SHP77 treated with DMSO at 0.1 percent for 48 hours (cell line): ENCODE results near the gene SEZ6L.
A peak's percentile ranks its signal among the peaks of the same experiment; 100 is the strongest.

Experiments used
- DNase-seq: peaks from one replicate; lab custom pipeline; 2025; lab: John Stamatoyannopoulos, UW

The SEZ6L gene

GRCh38 chr22:26298605-26299310 lies 129.5 kb downstream of the SEZ6L start:
- no peak for DNase-seq

GRCh38 chr22:26302726-26303125 lies 133.5 kb downstream of the SEZ6L start:
- DNase-seq: no peak

GRCh38 chr22:26303475-26303874 lies 134.2 kb downstream of the SEZ6L start:
- DNase-seq: no peak

- no peak for DNase-seq
Observed at GRCh38 chr22:26304730-26305129, 135.5 kb downstream of the SEZ6L start.

- DNase-seq: no peak
Observed at GRCh38 chr22:26308467-26308866, 139.2 kb downstream of the SEZ6L start.

- DNase-seq: no peak
Observed at GRCh38 chr22:26310616-26311015, 141.4 kb downstream of the SEZ6L start.

GRCh38 chr22:26313291-26313690 lies 144.0 kb downstream of the SEZ6L start:
- DNase-seq: no peak

GRCh38 chr22:26314171-26314570 lies 144.9 kb downstream of the SEZ6L start:
- DNase-seq: no peak

- DNase-seq: no peak
Observed at GRCh38 chr22:26314656-26315055, 145.4 kb downstream of the SEZ6L start.

- DNase-seq: no peak
Observed at GRCh38 chr22:26316732-26317285, 147.5 kb downstream of the SEZ6L start.

- DNase-seq: no peak
Observed at GRCh38 chr22:26318975-26319374, 149.7 kb downstream of the SEZ6L start.

- DNase-seq: no peak
Observed at GRCh38 chr22:26320447-26320846, 151.2 kb downstream of the SEZ6L start.

GRCh38 chr22:26321469-26321913 lies 152.2 kb downstream of the SEZ6L start:
- DNase-seq: no peak

- DNase-seq: no peak
Observed at GRCh38 chr22:26322179-26322905, 153.1 kb downstream of the SEZ6L start.

- no peak for DNase-seq
Observed at GRCh38 chr22:26323013-26323412, 153.8 kb downstream of the SEZ6L start.

- no peak for DNase-seq
Observed at GRCh38 chr22:26324150-26324549, 154.9 kb downstream of the SEZ6L start.

- DNase-seq: no peak
Observed at GRCh38 chr22:26325641-26326040, 156.4 kb downstream of the SEZ6L start.

GRCh38 chr22:26326803-26327202 lies 157.5 kb downstream of the SEZ6L start:
- DNase-seq: no peak

- no peak for DNase-seq
Observed at GRCh38 chr22:26327306-26327705, 158.0 kb downstream of the SEZ6L start.

- DNase-seq: no peak
Observed at GRCh38 chr22:26328221-26328620, 159.0 kb downstream of the SEZ6L start.

GRCh38 chr22:26330971-26331625 lies 161.8 kb downstream of the SEZ6L start:
- DNase-seq: peak; percentile 72

GRCh38 chr22:26333088-26333800 lies 164.0 kb downstream of the SEZ6L start:
- DNase-seq: no peak
